ENCODE measurements around the gene AQP1. TPM values are rescaled to one million over a fixed set of nuclear protein-coding genes. Genes with fewer than 3 reads are reported as not detected.

Gene AQP1
- total RNA-seq, 1 experiment from 2014 or later, result 0.49 TPM

GRCh38 chr7:30912731-30912985, 1.0 kb downstream of the AQP1 start:
- Histone ChIP-seq H3K36me3 (ENCODE audit: insufficient read depth, low read length, poor library complexity, severe bottlenecking) (no peaks in the 10 kb centered on the region), H3K4me1 (ENCODE audit: insufficient read depth, low read length, poor library complexity, severe bottlenecking) (no peaks in the 10 kb centered on the region), H3K27ac (ENCODE audit: low read depth, low read length, poor library complexity, severe bottlenecking) (no peak overlapping the region), H3K4me3 (ENCODE audit: low read depth, low read length, poor library complexity, severe bottlenecking) (no peak overlapping the region), H3K9me3 (ENCODE audit: low read depth, low read length, poor library complexity, severe bottlenecking) (no peaks in the 10 kb centered on the region), H3K27me3 (replicated peaks; ENCODE audit: insufficient read depth, low read depth, low read length, poor library complexity) (no peaks in the 10 kb centered on the region)
- no peak for DNase-seq (ENCODE audit: low spot score)
- BruUV-seq (replicated peaks), result no TSS peak
- intact Hi-C loops (cut with micrococcal nuclease; ENCODE audit: unreplicated experiment), result no loop called here
- TF ChIP-seq, protein P1, sequence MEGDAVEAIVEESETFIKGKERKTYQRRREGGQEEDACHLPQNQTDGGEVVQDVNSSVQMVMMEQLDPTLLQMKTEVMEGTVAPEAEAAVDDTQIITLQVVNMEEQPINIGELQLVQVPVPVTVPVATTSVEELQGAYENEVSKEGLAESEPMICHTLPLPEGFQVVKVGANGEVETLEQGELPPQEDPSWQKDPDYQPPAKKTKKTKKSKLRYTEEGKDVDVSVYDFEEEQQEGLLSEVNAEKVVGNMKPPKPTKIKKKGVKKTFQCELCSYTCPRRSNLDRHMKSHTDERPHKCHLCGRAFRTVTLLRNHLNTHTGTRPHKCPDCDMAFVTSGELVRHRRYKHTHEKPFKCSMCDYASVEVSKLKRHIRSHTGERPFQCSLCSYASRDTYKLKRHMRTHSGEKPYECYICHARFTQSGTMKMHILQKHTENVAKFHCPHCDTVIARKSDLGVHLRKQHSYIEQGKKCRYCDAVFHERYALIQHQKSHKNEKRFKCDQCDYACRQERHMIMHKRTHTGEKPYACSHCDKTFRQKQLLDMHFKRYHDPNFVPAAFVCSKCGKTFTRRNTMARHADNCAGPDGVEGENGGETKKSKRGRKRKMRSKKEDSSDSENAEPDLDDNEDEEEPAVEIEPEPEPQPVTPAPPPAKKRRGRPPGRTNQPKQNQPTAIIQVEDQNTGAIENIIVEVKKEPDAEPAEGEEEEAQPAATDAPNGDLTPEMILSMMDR (conservative IDR thresholded peaks at IDR 0.05; ENCODE audit: low read depth, low read length), result no peak
- no peak for TF ChIP-seq EZH2 (IDR thresholded peaks at IDR 0.05; ENCODE audit: borderline replicate concordance, low read depth, low read length, poor library complexity, severe bottlenecking)
- ChIA-PET CTCF (no interaction called here), POLR2A (ENCODE audit: low non-redundant PET) (no interaction called here)

DNA sequence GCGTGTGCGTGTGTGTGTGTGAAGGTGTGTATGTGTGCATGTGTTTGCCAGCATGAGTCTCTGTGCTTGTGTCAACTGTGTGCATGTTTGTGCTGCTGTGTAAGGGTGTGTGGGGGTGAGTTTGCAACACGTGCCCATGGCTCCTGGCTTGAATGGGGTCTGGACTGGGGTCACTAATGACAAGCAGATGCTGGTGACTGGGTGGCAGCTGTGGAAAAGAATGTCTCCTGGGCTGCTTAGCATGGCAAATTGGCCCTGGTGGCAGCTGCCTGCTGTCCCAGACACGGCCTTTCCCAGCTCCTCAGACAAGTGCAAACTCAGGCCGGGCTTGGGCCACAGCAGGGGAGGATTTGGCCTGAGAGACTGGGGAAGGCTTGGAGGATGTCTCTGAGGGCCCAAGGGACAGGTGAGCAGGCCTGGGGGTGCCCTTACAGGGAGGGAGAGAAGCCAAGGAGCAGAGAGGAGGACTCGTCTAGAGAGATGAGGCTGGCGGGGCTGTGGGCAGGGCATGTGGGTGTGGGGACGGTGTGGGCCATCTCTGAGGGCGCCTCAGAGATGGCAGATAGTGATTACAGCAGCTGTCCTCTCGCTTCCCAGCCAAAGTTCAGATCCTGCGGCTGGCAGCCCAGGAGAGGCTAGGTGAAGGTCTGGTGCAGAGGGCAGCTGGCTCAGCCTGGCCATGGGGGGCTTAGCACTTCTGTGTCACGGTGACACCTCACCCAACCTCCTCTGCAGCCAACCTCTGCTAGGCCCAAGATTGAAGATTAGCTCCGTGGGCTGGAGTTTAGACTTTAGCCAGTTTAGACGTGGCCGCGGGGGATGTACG, 1.5 kb downstream of the AQP1 start:
- DNase-seq (ENCODE audit: low spot score), result no peak
- Histone ChIP-seq H3K27me3 (replicated peaks; ENCODE audit: insufficient read depth, low read depth, low read length, poor library complexity) (no peaks in the 10 kb centered on the region), H3K4me1 (ENCODE audit: insufficient read depth, low read length, poor library complexity, severe bottlenecking) (no peaks in the 10 kb centered on the region), H3K9me3 (ENCODE audit: low read depth, low read length, poor library complexity, severe bottlenecking) (no peaks in the 10 kb centered on the region), H3K4me3 (ENCODE audit: low read depth, low read length, poor library complexity, severe bottlenecking) (no peak overlapping the region), H3K36me3 (ENCODE audit: insufficient read depth, low read length, poor library complexity, severe bottlenecking) (no peaks in the 10 kb centered on the region), H3K27ac (ENCODE audit: low read depth, low read length, poor library complexity, severe bottlenecking) (no peak overlapping the region)
- intact Hi-C loops (cut with micrococcal nuclease; ENCODE audit: unreplicated experiment), result no loop called here
- ChIA-PET CTCF (no interaction called here), POLR2A (ENCODE audit: low non-redundant PET) (no interaction called here)
- TF ChIP-seq EZH2 (IDR thresholded peaks at IDR 0.05; ENCODE audit: borderline replicate concordance, low read depth, low read length, poor library complexity, severe bottlenecking), result no peak
- TF ChIP-seq, protein P1 (conservative IDR thresholded peaks at IDR 0.05; ENCODE audit: low read depth, low read length), result no peak
- no TSS peak for BruUV-seq (replicated peaks)

- intact Hi-C loops (cut with micrococcal nuclease; ENCODE audit: unreplicated experiment), result no loop called here
- H3K4me3 ChIP-seq (ENCODE audit: low read depth, low read length, poor library complexity, severe bottlenecking), result no peak overlapping the region
Measured at GRCh38 chr7:30913821-30914515, 2.3 kb downstream of the AQP1 start.

More at GRCh38 chr7:30913821-30914515, 2.3 kb downstream of the AQP1 start:
- H3K36me3 ChIP-seq (ENCODE audit: insufficient read depth, low read length, poor library complexity, severe bottlenecking), result no peaks in the 10 kb centered on the region
- DNase-seq (ENCODE audit: low spot score), result no peak
- no peaks in the 10 kb centered on the region for H3K27me3 ChIP-seq (replicated peaks; ENCODE audit: insufficient read depth, low read depth, low read length, poor library complexity)
- POLR2A ChIA-PET (ENCODE audit: low non-redundant PET), result no interaction called here
- TF ChIP-seq, protein P1 (conservative IDR thresholded peaks at IDR 0.05; ENCODE audit: low read depth, low read length), result no peak
- no peak for TF ChIP-seq EZH2 (IDR thresholded peaks at IDR 0.05; ENCODE audit: borderline replicate concordance, low read depth, low read length, poor library complexity, severe bottlenecking)
- H3K27ac ChIP-seq (ENCODE audit: low read depth, low read length, poor library complexity, severe bottlenecking), result no peak overlapping the region
- no peaks in the 10 kb centered on the region for H3K9me3 ChIP-seq (ENCODE audit: low read depth, low read length, poor library complexity, severe bottlenecking)
- no peaks in the 10 kb centered on the region for H3K4me1 ChIP-seq (ENCODE audit: insufficient read depth, low read length, poor library complexity, severe bottlenecking)
- CTCF ChIA-PET, result no interaction called here
- BruUV-seq (replicated peaks), result no TSS peak
